GM04504 (cell line): ENCODE measurements around the gene PRXL2C.
A peak's percentile ranks its signal among the peaks of the same experiment; 100 is the strongest.
"Not testable (repeated sequence)": the region's sequence is repeated elsewhere in the genome, so short reads cannot be mapped to it uniquely, and the experiment has no call there.

Source experiments
- DNase-seq: peaks from one replicate; pipeline ENCODE4 v3.0.0-alpha.2; 2012; ENCODE audit warnings: low read depth

The PRXL2C gene

DNA sequence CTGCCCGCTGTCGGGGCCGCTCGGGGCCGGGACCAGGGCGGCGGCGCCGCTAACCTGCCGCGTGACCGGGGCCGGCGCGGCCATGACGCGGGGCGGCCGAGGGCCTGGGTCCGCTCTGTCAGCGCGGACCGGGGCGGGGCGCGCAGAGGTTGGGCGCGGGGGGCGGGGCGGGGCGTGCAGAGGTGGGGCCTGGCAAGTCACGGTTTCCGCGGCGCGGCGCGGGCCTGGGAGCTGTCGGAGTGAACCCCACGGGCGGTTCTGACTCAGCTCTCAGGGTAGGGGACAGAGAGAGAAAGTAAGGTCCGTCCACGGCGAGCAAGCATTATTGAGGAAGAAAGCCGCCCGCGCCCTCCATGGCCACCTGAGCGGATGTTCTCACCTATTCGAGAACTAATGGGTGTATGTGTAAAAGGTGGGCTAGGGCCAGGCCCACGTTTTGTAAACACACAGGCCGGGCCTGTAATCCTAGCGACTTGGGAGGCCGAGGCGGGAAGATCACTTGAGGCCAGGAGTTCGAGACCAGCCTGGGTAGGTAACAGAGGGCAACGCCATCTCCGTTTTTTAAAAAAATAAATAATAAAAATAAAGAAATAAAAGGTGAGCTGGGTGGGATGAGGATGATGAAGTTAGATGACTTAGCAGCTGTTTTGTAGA lies at the start of gene PRXL2C:
Gene PRXL2C, minus strand, starts transcription at position 120 of the 654 bp plus-strand sequence. Its CDS starts 36 bp downstream, at position 84.
- peak; percentile 36 for DNase-seq

- DNase-seq: not testable (repeated sequence)
Observed at GRCh38 chr9:96700721-96701375, 45.7 kb upstream of the PRXL2C start.

DNA sequence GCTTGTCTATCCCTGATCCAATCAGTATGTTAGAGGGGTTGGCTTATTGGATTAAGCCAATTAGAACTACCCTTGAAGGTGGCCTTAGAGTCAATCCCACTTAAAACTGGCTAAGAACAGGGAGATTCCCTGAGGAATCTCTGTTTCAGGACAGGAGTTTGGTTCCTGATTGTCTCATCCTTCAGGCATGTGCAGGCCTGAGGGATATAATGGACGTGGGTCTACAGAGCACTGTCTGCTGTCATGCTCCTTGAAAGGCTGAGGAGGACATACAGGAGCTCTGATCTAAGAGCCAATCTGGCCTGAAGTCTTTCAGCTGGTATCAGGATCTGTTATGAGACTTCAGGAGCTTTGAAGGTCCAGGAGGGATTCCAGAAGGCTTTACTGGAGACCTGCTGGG lies 36.2 kb upstream of the PRXL2C start:
- no peak for DNase-seq

GRCh38 chr9:96688745-96689464 lies 33.8 kb upstream of the PRXL2C start:
- DNase-seq: no peak

DNA sequence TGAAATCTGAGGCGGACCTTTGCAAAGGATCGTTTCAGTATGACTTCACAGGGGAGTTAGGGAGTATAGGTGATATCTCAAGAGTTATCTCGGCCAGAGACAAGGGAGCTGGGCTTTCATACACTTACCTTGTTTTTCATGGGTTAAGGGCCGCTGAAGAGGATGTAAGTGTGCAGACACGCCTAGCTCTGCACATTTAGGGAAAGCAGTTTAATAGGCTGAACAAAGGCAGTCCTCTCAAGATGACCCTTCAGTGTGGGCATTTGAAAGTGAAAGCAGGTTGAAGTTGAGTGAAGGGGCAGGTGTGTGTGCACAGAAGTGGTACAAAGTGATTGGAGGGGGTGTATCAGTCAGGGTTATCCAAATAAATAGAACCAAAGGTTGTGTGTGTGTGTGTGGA lies 33.1 kb upstream of the PRXL2C start:
- no peak for DNase-seq

DNA sequence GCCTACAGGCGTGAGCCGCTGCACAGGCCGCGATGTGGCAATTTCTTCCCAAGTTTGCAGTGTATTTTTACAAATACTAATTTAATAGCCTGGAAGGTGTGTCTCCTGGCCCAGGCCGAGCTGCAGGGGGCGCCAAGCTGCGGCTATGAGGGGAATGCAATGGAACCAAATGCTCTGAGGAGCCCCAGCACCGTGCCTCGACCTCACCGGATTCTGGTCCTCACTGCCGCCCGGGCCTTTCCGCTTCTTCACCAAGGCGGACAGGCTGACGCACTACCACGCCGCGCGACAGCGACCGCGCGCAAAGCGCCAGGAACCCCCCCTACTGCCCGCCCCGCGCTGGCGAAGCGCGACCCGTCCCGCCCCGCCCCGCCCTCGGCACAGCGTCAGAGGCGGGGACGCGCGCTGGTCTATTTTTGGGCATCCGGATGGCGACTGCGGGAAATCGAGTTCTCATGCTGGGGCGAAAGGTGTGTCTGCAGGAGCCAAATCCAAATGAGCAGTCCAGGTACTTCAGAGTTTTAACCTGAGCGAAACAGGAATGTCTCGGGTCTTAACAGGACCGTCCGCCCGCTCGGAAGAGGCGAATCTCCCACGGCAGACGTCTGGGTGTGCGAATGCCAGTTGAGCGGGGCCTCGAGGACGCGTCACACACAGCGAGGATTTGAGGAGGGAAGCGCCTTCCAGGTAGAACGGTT lies 31.7 kb upstream of the PRXL2C start:
- DNase-seq: peak; percentile 35

DNA sequence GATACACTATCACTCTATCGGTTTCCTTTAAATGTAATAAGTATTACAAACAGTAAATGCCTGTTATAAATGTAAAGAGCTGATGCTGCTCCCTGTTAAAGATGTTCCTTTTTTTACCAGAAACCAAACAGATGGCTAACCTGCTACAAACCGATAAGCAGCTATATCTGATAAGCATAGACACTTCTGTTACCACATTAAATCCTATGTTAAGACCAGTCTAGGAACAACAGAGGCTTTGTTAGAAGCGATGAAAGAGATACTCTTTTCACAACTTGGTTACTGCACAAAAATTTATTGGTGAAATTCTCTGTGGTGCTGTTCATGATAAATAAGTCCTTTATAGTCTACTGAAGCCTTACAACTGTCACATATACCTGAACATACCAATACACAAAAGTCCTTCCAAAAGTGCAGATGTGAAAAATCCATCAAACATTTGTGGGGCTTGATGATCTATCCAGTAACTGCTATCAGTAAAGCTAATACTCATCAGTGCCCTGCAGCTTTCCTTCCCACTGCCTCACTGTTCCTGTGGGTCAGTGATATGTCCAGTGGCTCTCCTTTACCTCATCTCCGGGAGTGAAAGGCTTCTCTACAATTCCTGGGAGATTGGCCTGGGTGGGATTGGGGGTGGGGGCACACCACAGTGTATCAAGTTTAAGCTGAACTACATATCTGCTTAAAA lies 25.8 kb upstream of the PRXL2C start:
- no peak for DNase-seq

GRCh38 chr9:96674906-96675538 lies 19.9 kb upstream of the PRXL2C start:
- no peak for DNase-seq

GRCh38 chr9:96673786-96674185 lies 18.7 kb upstream of the PRXL2C start:
- DNase-seq: not testable (repeated sequence)

GRCh38 chr9:96668868-96669534 lies 13.9 kb upstream of the PRXL2C start:
- DNase-seq: no peak

- no peak for DNase-seq
Observed at GRCh38 chr9:96667363-96667728, 12.2 kb upstream of the PRXL2C start.

- DNase-seq: peak; percentile 52
Observed at GRCh38 chr9:96666653-96667362, 11.7 kb upstream of the PRXL2C start.

DNA sequence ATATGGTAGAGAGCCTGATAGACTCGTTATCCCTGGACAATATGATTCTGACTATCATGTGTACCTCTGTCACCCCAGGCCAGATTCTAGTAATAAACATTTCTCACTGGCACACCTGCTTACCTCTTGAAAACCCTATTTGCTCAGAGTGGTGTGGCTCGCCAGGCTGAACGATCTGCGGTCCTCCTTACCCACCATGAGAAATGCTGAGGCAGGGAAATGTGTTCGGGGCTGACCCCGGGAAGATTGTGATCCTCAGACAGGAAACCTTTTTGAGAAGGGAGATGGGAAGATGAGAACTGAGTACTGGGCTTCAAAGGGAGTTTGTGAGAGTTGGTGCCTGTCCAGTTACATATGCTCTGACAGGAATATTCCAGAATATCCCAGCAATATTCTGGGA lies 10.7 kb upstream of the PRXL2C start:
- DNase-seq: no peak

DNA sequence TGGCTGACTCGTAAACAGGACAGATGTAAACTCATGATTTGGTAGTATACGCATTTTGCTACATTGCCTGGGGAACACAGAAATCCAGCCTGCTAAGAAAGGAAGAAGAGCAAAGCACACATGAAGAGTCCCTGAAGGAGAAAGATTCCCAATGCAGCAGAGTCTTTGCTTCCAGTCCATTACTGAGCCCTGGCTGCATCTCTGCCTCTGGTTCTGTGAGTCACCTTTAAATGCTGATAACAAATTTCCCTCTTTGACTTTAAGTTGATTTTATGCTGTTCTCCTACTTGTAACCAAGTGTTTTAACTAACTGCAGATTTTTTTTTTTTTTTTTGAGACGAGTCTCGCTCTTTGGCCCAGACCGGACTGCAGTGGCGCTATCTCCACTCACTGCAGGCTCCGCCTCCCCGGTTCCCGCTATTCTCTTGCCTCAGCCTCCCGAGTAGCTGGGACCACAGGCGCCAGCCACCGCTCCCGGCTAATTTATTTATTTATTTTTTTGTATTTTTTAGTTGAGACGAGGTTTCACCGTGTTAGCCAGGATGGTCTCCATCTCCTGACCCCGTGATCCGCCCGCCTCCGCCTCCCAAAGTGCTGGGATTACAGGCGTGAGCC lies 8.5 kb upstream of the PRXL2C start:
- no peak for DNase-seq

DNA sequence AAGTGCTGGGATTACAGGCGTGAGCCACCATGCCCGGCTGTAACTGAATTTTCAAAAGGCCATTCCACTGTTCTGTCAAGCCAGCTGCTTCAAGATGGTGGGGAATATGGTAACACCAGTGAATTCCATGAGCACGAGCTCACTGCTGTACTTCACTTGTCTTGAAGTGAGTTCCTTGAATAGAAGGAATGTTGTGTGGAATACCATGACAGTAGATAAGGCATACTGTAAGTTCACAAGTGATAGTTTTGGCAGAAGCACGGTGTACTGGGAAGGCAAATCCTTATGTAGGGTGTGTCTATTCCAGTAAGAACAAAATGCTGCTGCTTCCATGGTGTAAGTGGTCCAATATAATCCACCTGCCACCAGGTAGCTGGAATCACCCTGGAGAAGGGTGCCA lies 6.6 kb upstream of the PRXL2C start:
- DNase-seq: no peak

- DNase-seq: no peak
Observed at GRCh38 chr9:96660692-96661248, 5.7 kb upstream of the PRXL2C start.

DNA sequence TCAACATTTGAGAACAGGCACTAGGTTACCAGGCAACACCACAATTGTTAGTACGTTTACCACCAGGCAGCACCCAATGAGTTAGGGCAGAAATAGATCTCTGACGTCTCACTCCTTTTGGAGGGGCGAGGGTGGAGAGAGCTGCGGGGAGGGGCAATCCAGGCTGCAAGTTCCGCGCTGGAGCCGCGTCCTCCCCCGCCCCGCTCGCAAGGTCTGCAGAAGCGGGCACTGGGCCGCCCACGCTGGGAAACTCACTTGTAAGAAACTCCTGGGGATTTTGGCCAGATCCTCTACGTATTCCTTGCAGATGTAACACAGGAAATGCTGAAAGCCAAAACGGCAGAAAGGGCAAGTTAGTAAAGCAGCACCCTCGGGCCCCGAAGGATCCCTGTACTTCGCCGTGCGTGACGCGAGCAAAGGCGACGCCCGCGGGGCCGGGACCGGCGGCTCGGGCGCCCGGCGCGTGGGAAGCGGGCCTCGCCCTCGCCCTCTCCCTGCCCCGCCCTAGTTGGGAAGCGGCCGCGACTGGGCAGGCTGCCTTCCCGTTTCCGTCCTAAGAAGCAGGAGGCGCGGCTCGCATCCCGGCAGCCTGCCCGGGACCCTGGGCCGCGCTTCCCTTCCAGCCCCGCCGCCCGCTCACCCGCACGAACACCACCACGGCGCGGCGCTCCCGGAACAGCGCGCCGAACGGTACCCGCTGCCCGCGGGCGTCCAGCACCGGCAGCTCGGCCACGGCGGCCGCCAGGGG lies 493 bp downstream of the PRXL2C start:
- peak; percentile 67 for DNase-seq

GRCh38 chr9:96651626-96652025 lies 3.5 kb downstream of the PRXL2C start:
- no peak for DNase-seq
